HCEC 1CT (cell line): ENCODE results near the gene SMOC1.

Experiments used
- DNase-seq: peaks from one replicate; pipeline ENCODE4 v3.0.0-alpha.2; 2017

Gene SMOC1

GRCh38 chr14:70013271-70013873 is 134.2 kb downstream of the SMOC1 start:
- peak; percentile 24 for DNase-seq

DNA sequence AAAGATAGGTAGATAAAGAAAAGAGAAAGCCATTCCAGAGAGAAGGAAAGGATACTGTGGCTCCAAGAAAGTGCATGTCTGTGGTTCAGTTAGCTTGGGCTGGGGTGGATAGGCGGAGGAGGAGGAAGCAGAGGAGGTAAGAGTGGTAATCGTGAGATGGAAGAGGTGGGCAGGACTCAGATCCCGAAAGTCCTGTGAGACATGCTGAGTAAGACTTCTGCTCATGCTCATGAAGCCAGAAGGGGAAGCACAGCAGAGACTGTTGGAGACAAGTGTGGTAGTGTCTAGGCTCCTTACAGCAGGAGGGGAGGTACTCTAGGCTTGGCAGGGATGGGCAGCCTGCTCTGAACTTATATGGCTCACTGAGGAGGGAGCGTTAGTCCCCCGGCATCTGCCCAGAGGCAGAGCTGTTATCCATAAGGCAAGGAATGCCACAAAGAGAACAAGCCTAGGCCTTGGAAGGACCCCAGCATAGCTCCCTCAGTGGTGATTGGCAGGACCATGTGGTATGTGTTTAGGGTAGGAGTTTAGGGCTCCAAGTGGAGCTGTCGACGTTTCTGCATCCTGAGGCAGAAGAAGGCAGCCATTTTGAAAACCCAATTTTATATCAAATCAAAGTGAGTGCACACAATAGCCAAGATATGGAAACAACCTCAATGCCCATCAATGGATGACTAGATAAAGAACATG is 135.3 kb downstream of the SMOC1 start:
- no peak for DNase-seq

DNA sequence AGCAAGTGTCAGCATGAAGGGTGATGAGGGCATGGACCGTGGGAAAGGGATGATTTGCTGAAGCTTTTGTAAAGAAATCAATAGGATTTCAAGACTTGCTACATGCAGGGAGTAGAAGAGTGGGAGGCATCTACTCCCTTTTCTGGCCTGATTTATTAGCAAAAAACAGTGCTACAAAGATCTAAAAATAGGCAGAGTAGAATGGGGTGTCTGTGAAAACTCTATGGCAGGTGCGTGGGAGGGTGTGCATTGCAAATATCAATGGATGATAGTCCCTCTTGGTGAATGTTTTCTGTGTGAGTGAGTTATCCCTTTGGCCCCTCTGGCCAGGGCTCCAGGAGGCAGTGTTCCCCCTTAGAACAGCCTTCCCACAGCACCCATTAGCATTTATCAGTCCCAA is 139.0 kb downstream of the SMOC1 start:
- DNase-seq, result no peak

DNA sequence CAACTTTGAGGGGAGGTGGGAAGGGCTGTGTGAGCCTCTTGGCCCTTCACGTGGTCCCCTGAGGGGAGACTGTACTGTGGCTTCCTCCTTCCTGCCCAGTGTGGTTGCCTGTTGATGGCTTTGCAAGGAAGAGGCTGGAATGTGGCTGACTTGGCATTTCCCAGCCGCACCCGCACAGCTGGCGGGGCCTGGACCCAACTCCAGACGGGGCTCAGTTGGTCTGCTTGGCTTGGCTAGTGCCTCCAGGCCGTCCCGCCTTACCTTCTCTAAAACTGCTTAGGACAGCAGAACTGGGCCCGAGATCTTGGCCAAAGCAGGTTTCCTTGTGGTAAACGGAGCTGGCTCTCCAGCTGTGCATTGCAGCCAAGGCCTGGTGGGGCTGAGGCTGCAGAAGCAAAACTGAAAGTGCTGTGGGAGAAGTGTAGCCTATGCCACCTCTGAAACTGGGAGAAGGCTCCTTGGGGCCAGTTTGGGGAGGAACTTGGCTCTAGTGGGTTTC is 139.5 kb downstream of the SMOC1 start:
- peak; percentile 37 for DNase-seq

- DNase-seq, result no peak
Observed at GRCh38 chr14:70019695-70020094, 140.5 kb downstream of the SMOC1 start.

- DNase-seq, result no peak
Observed at GRCh38 chr14:70020352-70021170, 141.3 kb downstream of the SMOC1 start.

GRCh38 chr14:70021548-70022220 is 142.5 kb downstream of the SMOC1 start:
- DNase-seq, result no peak

DNA sequence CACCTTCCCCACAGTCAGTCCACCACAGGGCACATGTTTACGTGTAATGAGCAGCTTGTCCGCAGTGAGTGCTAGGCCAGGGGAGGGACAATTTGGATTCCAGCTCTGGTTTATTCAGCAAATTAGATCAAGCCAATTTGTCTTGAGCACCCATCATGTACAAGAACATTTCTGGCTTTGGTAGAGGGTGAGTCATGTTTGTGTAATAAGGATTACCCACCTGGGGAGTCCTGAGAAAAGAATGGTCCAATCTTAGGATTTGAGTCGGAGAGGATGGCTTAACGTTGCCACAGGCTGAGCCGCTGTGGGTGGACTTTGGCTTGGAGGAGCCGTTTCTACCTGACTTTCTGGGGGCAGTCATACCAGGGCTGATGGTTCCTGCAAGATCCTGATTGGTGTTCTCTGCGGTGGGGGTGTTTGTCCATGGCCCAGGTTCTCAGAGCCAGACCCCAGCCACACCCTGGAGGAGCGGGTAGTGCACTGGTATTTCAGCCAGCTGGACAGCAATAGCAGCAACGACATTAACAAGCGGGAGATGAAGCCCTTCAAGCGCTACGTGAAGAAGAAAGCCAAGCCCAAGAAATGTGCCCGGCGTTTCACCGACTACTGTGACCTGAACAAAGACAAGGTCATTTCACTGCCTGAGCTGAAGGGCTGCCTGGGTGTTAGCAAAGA is 143.7 kb downstream of the SMOC1 start:
- DNase-seq, result no peak

GRCh38 chr14:70023871-70024270 is 144.7 kb downstream of the SMOC1 start:
- no peak for DNase-seq

GRCh38 chr14:70027785-70028428 is 148.7 kb downstream of the SMOC1 start:
- peak; percentile 22 for DNase-seq

DNA sequence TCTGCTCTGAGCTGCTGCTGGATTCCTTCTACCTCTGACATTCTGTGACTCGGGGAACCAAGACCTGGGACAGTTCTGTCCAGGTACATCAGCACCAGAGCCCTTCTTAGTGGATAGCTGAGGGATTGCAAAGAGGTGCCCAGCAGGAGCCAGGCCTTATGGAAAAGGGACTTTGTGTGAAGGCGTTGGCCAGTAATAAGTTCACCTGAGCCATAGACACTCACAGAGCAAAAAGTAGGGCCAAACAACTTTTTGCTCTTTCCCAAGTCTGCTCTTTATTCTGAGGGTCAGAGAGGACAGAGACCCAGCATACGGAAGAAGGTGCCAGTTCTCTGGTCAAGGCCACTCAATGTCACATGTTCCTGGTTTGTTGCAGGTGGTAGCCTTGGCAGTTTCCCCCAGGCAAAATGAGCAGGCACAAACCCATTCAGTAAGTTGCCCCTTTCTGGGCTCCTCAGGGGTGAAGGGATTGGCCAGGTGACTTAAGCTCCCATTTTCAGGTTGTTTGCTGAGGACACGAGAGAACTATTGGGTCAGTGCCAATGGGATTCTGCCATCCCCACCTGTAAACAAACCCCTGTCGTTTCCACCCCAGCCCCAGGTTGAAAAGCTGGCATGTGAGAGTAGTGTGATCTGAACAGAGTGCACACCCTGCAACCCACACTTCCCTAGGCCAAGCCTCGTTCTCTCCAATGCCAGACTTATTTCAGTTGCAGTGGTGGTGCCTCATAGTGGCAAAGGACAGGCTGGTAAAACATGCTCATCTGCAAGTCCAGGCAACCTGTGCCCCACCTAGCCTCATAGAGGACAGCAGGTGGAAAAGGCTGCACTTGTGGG is 150.3 kb downstream of the SMOC1 start:
- no peak for DNase-seq

DNA sequence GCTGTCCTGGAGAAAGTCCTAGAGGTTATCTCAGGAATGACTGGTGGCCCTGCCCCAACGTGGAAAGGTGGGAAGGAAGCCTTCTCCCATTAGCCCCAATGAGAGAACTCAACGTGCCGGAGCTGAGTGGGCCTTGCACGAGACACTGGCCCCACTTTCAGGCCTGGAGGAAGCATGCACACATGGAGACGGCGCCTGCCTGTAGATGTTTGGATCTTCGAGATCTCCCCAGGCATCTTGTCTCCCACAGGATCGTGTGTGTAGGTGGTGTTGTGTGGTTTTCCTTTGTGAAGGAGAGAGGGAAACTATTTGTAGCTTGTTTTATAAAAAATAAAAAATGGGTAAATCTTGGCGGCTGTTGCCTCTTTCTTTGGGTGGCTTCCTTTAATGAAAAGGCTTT is 152.8 kb downstream of the SMOC1 start:
- DNase-seq, result no peak

GRCh38 chr14:70032447-70032846 is 153.2 kb downstream of the SMOC1 start:
- no peak for DNase-seq

DNA sequence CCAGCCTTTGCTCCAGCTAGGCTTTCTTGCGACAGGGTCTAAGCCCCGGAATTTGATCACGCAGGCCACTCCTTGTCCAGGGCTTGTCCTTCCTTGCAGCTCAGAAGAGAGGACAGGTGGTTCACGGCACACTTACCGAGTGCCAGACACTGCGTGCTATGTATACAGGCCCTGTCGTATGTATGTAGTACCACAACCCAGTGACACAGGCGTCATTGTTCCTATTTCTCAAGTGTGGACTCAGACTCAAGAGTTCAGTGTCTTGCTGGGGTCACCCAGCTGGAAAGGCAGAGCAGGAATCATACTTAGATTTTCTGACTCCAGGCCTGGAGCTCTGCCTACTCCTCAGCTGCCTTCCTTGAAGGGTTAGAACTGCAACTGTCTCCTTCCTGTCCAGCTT is 153.9 kb downstream of the SMOC1 start:
- no peak for DNase-seq

DNA sequence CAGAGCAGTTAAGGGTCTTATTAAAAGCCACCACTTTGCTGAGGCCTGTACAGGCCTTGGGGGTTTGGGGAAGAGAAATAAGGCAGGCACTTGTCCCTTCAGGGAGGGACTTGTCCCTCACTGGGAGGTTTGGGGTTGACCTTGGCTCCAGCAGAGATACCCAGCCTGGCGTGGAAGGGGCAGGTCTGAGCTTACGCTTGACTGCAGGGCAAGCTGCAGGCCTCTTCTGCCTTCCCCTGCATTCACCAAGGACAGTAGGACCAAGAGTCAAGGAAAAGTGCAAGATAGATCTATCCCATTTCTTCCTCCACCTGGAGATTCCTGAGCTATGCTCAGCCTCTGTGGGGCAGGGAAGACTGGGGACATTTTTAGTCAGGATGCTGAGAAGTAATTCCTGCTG is 154.3 kb downstream of the SMOC1 start:
- DNase-seq, result no peak

DNA sequence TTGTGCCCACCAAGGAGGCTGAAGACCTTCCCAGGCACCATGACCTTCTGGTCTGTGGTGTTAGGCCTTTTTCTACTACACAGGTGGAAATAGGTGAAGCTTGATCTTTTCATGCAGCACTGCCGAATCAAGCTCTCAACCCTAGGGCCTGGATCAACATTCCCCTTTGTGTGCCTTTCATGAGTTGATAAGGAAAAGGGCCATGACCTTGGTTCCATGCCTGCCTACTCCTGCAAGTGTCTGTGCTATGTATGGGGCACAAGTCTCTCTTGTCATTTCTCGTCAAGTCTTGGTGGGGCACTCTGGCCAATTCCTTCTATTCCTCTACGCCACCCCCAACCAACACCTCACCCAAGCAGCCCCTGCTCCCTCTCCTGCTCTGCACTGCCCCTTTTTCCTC is 155.0 kb downstream of the SMOC1 start:
- no peak for DNase-seq

DNA sequence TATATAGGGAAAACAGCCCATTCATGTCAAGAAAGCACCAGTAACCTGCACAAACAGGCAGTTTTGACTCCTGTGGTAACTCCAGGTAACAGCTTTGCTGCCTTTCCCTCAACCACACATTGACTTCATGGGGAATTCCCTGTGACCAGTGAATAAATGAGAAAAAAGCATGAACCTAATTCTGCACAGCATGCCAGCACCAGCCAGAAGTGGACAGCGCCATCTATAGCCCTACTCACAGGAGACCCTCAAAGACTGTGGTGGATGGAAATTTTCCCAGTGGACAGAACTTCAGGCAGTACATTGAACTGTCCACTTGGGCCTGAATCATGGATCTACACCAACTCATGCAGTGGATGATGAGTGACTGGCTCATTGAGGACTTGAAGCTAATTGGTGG is 157.4 kb downstream of the SMOC1 start:
- peak; percentile 14 for DNase-seq

DNA sequence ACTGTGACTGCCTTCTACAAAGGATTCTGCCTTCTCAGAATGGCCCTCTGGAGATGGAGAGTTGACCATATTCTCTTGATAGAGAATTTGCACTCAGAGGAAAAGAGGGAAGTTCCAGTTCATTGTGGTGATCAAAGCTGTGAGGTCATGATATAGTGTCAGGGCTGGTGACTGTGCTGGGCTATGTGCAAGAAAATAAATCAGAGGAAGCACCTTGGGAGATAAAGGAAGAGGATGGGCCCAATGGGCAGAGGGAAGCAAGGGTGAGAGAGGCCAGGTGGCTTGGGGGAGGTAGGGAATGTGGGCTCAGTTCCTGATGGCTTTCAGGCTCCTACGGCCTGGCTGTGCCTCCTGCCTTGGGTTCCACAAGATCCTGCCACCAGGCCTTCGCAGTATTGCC is 163.8 kb downstream of the SMOC1 start:
- no peak for DNase-seq

DNA sequence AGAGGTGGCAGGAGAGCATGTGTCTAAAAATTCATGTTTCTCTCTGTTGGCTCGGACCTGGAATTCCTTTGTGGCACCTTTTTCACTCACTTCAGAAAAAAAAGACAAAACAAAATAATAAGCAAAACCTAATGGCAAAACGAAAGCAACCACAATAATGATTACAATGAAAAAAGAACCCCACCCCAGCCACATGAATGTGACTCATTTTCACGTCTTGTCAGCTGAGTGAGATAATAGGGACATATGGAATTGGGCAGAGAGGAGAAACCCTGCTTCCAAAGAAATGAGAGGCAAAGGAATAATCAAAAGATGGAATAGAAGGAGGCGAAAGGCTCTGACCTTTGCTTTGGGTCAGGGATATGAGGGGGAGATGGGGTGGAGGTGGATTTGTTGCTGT is 166.1 kb downstream of the SMOC1 start:
- peak; percentile 7 for DNase-seq

GRCh38 chr14:70045844-70046535 is 166.8 kb downstream of the SMOC1 start:
- DNase-seq, result peak; percentile 66
